HG02588 (cell line): ENCODE measurements around the gene BCR.

ENCODE experiments used
- ATAC-seq: cut with Tn5 transposase; IDR thresholded peaks from one replicate; pipeline ENCODE4 v1.9.1; 2021; ENCODE audit warnings: mild to moderate bottlenecking, moderate library complexity; ENCODE audit not compliant: unreplicated experiment

The BCR gene

DNA sequence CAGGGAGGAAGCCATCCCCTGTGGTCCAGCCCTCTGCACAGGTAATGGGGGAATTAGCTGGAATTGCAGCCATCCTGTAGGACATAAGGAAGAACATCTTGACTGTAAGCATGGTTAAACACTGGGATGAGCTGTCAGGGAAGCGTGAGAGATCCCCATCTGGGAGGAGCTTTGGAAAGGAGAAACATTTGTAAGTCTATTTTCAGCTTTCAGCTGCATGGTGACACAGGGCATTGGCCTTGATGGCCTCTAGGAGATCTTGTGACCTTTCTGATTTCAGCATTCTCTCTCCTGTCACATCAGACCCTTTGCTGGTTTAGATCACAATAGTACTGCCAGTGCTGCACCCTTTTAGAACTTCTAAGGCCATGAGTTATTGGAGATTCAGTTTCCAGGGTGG, 47.1 kb downstream of the BCR start:
- ATAC-seq, result no peak

- no peak for ATAC-seq
These were observed 48.2 kb downstream of the BCR start for GRCh38 chr22:23228503-23228902.

- no peak for ATAC-seq
These were observed 49.3 kb downstream of the BCR start for GRCh38 chr22:23229646-23230045.

DNA sequence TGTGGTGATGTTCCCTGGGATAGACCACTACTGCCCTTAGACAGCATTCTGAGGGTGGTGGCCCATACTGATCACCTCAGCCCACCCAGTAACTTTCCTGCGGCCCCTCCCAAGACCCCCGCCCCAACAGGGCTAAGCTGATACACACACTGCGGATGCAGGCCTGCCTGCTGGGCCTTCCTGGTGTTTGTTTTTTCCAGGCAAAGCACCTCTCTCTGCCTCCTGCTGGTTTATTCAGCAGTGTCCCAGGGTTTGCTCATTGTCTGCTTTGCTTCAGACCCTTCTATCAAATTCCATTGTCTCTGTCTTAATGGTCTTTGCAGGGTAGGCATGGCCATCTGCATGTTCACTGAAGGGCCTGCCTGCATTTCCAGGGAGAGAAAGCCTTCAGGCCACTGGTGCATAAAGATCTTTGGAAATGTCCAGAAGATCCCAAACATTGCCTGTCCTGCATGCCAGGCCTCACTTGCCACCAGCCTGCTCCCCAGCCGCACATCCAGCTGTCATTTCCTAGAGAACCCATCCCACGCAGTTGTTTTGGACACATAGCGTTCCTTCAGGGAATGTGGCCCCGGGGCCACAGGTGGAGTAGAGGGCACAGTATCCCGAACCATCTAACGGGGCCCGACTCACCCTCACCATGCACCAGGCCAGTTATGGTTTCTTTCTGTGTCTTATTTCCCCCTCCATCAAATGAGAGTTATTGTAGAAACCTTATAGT, 50.2 kb downstream of the BCR start:
- ATAC-seq, result no peak

GRCh38 chr22:23231471-23232093, 51.3 kb downstream of the BCR start:
- no peak for ATAC-seq

DNA sequence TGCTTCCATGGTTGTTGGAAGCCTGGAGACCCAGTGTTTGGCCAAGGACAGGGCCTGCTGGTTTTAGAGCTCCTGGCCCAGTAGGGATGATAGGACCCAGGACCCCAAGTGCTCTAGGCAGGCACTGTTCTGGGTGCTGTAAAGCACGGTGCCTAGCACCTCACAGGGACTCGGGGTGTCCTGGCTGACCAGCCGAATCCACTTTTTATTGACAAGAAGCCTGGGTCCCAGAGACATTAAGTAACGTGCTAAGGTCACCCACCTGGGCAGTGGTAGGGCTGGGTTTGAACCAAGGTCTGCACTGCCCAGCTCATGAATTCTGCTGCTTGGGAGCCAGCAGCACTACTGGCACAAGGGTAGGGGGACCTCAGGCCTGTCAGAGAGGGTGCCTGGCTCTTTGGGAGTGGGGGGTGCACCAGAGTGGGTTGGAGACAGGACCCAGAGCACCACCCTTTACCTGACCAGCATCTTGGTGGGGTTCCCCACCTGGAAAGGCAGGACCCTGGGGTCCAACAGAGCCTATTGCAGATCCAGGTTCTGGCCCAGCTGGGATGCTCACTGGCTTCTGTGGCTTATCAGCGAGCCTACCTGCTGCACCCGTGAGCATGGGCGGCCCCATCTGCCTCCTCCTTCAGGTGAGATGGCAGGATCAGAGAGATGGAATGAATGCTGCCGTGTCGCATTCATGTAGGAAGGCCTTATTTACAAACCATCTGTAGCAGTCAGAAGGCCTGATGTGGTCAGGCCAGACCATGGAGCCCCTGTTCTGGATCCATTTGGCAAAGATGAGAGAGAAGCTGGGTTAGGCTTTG, 52.0 kb downstream of the BCR start:
- no peak for ATAC-seq

DNA sequence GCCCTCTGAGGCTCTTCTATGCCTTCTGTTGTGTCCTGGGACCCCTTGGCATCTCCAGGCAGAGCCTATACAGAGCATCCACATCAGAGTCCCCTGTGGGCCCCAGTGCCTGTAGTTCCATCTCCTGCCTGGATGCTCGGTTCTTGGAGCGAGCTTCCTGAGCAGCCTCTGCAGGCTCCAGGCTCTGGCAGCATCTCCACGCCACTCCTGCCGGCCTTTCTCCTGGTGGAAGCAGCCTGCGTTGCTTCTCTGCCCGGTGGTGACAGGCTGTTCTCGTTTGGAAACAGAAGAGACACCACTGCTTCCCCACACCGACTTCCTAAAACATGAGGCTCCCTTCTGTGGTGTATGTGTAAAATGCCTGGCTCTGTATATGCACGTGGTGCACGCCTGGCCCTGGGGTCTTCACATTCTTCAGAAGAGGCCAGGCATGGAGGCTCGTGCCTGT, 52.8 kb downstream of the BCR start:
- ATAC-seq, result no peak

GRCh38 chr22:23233752-23234408, 53.6 kb downstream of the BCR start:
- ATAC-seq, result no peak

GRCh38 chr22:23234409-23235161, 54.3 kb downstream of the BCR start:
- no peak for ATAC-seq

DNA sequence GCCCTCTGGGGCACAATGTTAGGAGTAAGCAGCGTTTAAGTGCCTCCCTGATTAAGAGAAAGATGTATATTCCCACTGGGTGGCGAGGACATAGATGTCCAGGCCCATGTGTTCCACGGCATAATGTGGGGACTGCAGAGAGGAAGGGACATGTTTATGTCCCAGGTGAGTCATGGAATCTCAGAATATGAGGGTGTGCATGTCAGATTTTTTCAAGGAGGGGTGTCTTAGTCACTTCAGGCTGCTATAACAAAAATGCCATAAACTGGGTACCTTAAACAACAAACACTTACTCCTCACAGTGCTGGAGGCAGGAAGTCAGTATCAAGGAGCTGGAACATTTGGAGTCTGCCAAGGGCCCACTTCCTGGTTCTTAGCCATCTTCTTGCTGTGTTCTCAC, 55.1 kb downstream of the BCR start:
- ATAC-seq, result no peak

DNA sequence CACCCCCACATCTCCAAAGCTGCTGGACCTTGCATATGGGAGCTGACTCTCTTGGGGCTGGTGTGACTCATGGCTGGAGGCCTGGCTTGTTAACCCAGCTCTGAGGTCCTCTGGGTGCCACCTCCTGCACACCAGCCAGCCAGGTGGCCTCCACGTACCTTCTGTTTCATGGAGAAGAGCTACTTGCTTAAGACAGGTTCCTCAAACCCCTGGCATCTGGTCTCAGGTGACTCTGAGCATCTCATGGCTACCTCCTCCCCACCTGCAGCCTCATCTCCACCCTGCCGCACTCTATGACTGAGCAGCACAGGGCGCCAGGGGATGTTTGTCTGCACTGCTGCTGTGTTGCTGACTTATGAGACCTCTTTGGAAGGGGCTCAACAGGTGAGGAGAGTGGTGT, 55.7 kb downstream of the BCR start:
- ATAC-seq, result no peak

DNA sequence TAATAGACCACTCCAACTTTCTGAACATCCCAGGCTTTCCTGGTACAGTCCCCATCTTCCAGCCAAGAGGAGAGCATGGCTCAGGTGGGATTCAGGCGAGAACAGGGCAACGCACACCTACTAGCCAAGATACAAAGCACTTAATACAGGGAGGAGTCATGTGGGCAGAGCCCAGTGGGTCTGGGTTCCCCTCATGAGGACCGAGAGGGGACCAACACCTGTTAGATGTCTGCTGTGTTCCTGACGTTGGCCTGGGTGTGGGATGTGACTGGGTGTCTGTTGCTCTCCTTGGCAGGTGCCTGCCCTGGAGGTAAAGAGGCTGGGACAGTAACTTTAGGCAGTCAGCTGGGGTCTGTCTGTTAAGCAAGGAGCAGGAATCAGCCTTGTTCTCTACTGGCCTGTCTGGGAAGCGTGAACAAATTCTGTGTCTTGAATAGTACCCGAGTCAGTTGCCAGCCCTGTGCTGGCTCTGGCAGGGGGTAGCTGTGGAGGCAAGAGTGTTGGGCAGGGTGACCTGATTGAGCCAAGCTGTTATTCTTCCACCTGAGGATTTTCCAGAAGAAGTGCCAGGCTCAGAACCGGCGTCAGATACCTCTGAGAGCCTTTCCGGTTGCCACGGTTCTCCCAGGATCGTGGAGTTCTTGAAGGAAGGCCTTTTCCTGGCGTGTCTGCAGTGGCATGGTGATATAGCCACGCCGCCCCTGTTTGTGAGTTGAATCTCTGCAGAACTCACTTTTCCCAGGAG, 56.3 kb downstream of the BCR start:
- ATAC-seq, result no peak

DNA sequence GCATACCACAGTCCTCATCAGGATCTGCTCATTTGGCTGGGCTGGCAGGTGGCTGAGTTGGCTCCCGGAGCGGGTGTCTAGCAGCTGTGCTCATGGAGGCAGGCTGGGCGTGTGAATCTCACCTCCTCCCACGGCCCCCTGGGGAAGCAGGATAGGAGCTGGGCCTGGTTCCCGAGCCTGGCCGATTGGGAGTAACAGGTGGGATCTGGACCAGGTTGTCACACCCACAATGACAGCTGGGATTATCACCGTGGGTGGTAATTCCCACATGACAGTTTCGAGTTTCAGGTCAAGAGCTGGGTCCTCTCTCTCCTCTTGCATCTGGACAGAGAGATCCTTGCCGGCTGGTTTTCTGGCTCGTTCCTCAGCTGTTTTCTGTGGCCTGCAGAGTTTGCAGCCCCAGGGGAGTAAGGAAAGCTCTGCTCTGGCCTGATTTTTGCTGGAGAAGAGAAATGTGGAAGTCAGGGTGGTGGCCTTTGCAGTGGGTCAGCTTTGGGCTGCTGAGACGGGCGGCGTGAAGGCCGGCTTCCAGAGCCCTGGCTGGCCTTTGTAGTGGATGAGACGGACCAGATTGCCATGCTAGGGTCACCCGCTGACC, 57.0 kb downstream of the BCR start:
- no peak for ATAC-seq

GRCh38 chr22:23237841-23238240, 57.5 kb downstream of the BCR start:
- no peak for ATAC-seq

GRCh38 chr22:23238707-23239106, 58.4 kb downstream of the BCR start:
- no peak for ATAC-seq

DNA sequence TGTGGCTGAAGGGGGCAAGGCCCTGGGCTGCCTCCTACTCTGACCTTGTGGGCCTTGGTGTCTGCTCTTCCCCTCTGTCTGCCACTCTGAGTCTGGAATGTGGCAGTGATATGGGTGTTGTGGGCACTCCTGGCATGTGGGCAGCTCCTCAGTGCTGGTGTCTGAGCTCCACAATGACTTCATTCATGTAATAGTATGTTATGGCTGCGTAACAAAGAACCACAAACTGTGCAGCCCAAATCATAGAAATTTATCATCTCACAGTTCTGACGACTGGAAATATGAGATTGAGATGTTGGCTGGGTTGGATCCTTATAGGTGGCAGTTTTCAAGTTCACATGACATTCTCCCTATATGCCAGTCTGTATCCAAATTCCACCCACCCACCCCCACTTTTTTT, 59.1 kb downstream of the BCR start:
- ATAC-seq, result no peak

GRCh38 chr22:23240639-23241389, 60.5 kb downstream of the BCR start:
- ATAC-seq, result no peak

GRCh38 chr22:23241562-23242472, 61.5 kb downstream of the BCR start:
- no peak for ATAC-seq
